ENCODE data around the gene SPOCK2.

The SPOCK2 gene

GRCh38 chr10:72058347-72058898, 29.9 kb downstream of the SPOCK2 start:
- no peak for DNase-seq (ENCODE audit: low read depth, low spot score)

- no peak for DNase-seq (ENCODE audit: low read depth, low spot score)
Measured at GRCh38 chr10:72056932-72057751, 31.2 kb downstream of the SPOCK2 start.

- DNase-seq (ENCODE audit: low read depth, low spot score) = no peak
Measured at GRCh38 chr10:72056113-72056512, 32.2 kb downstream of the SPOCK2 start.

GRCh38 chr10:72053690-72054089, 34.7 kb downstream of the SPOCK2 start:
- no peak for DNase-seq (ENCODE audit: low read depth, low spot score)

GRCh38 chr10:72050873-72051272, 37.5 kb downstream of the SPOCK2 start:
- no peak for DNase-seq (ENCODE audit: low read depth, low spot score)

GRCh38 chr10:72049969-72050781, 38.2 kb downstream of the SPOCK2 start:
- DNase-seq (ENCODE audit: low read depth, low spot score) = no peak

- no peak for DNase-seq (ENCODE audit: low read depth, low spot score)
Measured at GRCh38 chr10:72049472-72049871, 38.9 kb downstream of the SPOCK2 start.

GRCh38 chr10:72048450-72049124, 39.8 kb downstream of the SPOCK2 start:
- DNase-seq (ENCODE audit: low read depth, low spot score) = peak; percentile 76

GRCh38 chr10:72045586-72045985, 42.8 kb downstream of the SPOCK2 start:
- no peak for DNase-seq (ENCODE audit: low read depth, low spot score)

- no peak for DNase-seq (ENCODE audit: low read depth, low spot score)
Measured at GRCh38 chr10:72044417-72045041, 43.8 kb downstream of the SPOCK2 start.

GRCh38 chr10:72043016-72043834, 45.1 kb downstream of the SPOCK2 start:
- no peak for DNase-seq (ENCODE audit: low read depth, low spot score)

GRCh38 chr10:72041491-72041890, 46.9 kb downstream of the SPOCK2 start:
- no peak for DNase-seq (ENCODE audit: low read depth, low spot score)

GRCh38 chr10:72039377-72039776, 49.0 kb downstream of the SPOCK2 start:
- no peak for DNase-seq (ENCODE audit: low read depth, low spot score)

GRCh38 chr10:72038458-72039001, 49.8 kb downstream of the SPOCK2 start:
- DNase-seq (ENCODE audit: low read depth, low spot score) = no peak

- no peak for DNase-seq (ENCODE audit: low read depth, low spot score)
Measured at GRCh38 chr10:72037811-72038210, 50.5 kb downstream of the SPOCK2 start.

- no peak for DNase-seq (ENCODE audit: low read depth, low spot score)
Measured at GRCh38 chr10:72037266-72037665, 51.1 kb downstream of the SPOCK2 start.

GRCh38 chr10:72035252-72035887, 53.0 kb downstream of the SPOCK2 start:
- DNase-seq (ENCODE audit: low read depth, low spot score) = no peak

GRCh38 chr10:72034761-72035160, 53.6 kb downstream of the SPOCK2 start:
- DNase-seq (ENCODE audit: low read depth, low spot score) = no peak

GRCh38 chr10:72034040-72034499, 54.3 kb downstream of the SPOCK2 start:
- no peak for DNase-seq (ENCODE audit: low read depth, low spot score)

All from activated CD4-positive, CD25-positive, alpha-beta regulatory T cell treated with anti-CD3 and anti-CD28 coated beads, Interleukin-2, amount 50 U/mL, for 16 hours (primary cell).